GM23338 (cell line): Measurements from ENCODE around the gene BNC2. TPM values are rescaled to one million over a fixed set of nuclear protein-coding genes. Genes with fewer than 3 reads are reported as not detected.

Experiments
- ATAC-seq: fragments of 200-7000 bp; cut with Tn5 transposase; 3 replicates; pipeline ENCODE4 v1.9.1; 2020
- DNase-seq: peaks from one replicate; pipeline ENCODE4 v3.0.0-alpha.2; 2015; ENCODE audit warnings: low spot score
- H2AFZ ChIP-seq: fragments of 200-600 bp; sonication (generic); 2 replicates; pipeline ENCODE4 v1.8.0; 2016; ENCODE audit warnings: antibody characterized with exemption, mild to moderate bottlenecking, moderate library complexity
- H3F3A ChIP-seq: fragments of 200-600 bp; sonication (generic); replicated peaks from 2 replicates; pipeline ENCODE4 v1.8.0; 2017; ENCODE audit warnings: antibody characterized with exemption, mixed run types, low read depth
- H3K27ac ChIP-seq: fragments of 200-600 bp; sonication (generic); 2 replicates; pipeline ENCODE4 v1.6.1; 2016; ENCODE audit warnings: low read depth
- H3K27me3 ChIP-seq: fragments of 200-600 bp; sonication (generic); 2 replicates; pipeline ENCODE4 v1.8.0; 2016; ENCODE audit warnings: mild to moderate bottlenecking, mixed run types, moderate library complexity; ENCODE audit not compliant: insufficient read depth
- H3K36me3 ChIP-seq: fragments of 200-600 bp; sonication (generic); 2 replicates; pipeline ENCODE4 v1.8.0; 2016; ENCODE audit warnings: mild to moderate bottlenecking; ENCODE audit not compliant: insufficient read depth
- H3K4me1 ChIP-seq: fragments of 200-600 bp; sonication (generic); 2 replicates; pipeline ENCODE4 v1.8.0; 2016; ENCODE audit warnings: mild to moderate bottlenecking, moderate library complexity; ENCODE audit not compliant: insufficient read depth
- H3K4me2 ChIP-seq: fragments of 200-600 bp; sonication (generic); 2 replicates; pipeline ENCODE4 v1.7.1; 2017; ENCODE audit warnings: mixed run types
- H3K4me3 ChIP-seq: fragments of 200-600 bp; sonication (generic); 2 replicates; pipeline ENCODE4 v1.6.1; 2016; ENCODE audit warnings: mixed run types
- H3K79me2 ChIP-seq: fragments of 200-600 bp; sonication (generic); replicated peaks from 2 replicates; pipeline ENCODE4 v1.8.0; 2017; ENCODE audit warnings: mild to moderate bottlenecking; ENCODE audit not compliant: insufficient read depth
- H3K9me2 ChIP-seq: fragments of 200-600 bp; sonication (generic); 2 replicates; pipeline ENCODE4 v1.8.0; 2017; ENCODE audit not compliant: insufficient read depth
- H4K20me1 ChIP-seq: fragments of 200-600 bp; sonication (generic); replicated peaks from 2 replicates; pipeline ENCODE4 v1.8.0; 2017; ENCODE audit warnings: mild to moderate bottlenecking; ENCODE audit not compliant: insufficient read depth
- H3K27ac Mint-ChIP-seq: 2 replicates; pipeline ENCODE4 v1.8.0; 2020; ENCODE audit warnings: inconsistent platforms, mild to moderate bottlenecking, moderate library complexity, mixed read lengths
- H3K27me3 Mint-ChIP-seq: 3 replicates; pipeline ENCODE4 v1.8.0; 2022; ENCODE audit warnings: low read depth, mild to moderate bottlenecking, moderate library complexity, mixed read lengths, inconsistent platforms; ENCODE audit not compliant: insufficient read depth, poor library complexity
- H3K36me3 Mint-ChIP-seq: 3 replicates; pipeline ENCODE4 v1.8.0; 2021; ENCODE audit warnings: low read depth, mild to moderate bottlenecking, inconsistent platforms, moderate library complexity, mixed read lengths
- H3K4me1 Mint-ChIP-seq: 3 replicates; pipeline ENCODE4 v1.8.0; 2020; ENCODE audit warnings: mild to moderate bottlenecking, inconsistent platforms, mixed read lengths
- H3K4me3 Mint-ChIP-seq: 3 replicates; pipeline ENCODE4 v1.8.0; 2021; ENCODE audit warnings: moderate library complexity, mild to moderate bottlenecking, inconsistent platforms, mixed read lengths
- H3K9me3 Mint-ChIP-seq: 3 replicates; pipeline ENCODE4 v1.8.0; 2020; ENCODE audit warnings: moderate library complexity, mild to moderate bottlenecking, inconsistent platforms, mixed read lengths
- EZH2 ChIP-seq: fragments of 200-600 bp; sonication (generic); IDR thresholded peaks from one replicate; pipeline ENCODE4 v1.8.0; 2017; ENCODE audit warnings: antibody characterized with exemption, mild to moderate bottlenecking, low read depth; ENCODE audit not compliant: unreplicated experiment
- EZH2phosphoT487 ChIP-seq: fragments of 200-600 bp; sonication (generic); IDR thresholded peaks from one replicate; pipeline ENCODE4 v1.8.1; 2018; ENCODE audit warnings: antibody characterized with exemption; ENCODE audit not compliant: unreplicated experiment
- JUNB ChIP-seq: IDR thresholded peaks from one replicate; pipeline ENCODE4 v1.6.1; 2016; ENCODE audit warnings: antibody characterized with exemption; ENCODE audit not compliant: unreplicated experiment
- NANOG ChIP-seq: IDR thresholded peaks from 2 replicates; pipeline ENCODE4 v1.6.1; 2016; ENCODE audit warnings: antibody characterized with exemption, borderline replicate concordance
- STAT1 ChIP-seq: IDR thresholded peaks from one replicate; pipeline ENCODE4 v1.6.1; 2016; ENCODE audit warnings: antibody characterized with exemption; ENCODE audit not compliant: unreplicated experiment
- ZNF114 ChIP-seq: fragments of 250-450 bp; sonication (Bioruptor Pico); IDR thresholded peaks from 2 replicates; pipeline ENCODE4 v1.5.0; 2020; ENCODE audit warnings: mild to moderate bottlenecking, moderate library complexity
- ZNF331 ChIP-seq: fragments of 250-450 bp; sonication (Bioruptor Pico); IDR thresholded peaks from 2 replicates; pipeline ENCODE4 v1.5.0; 2020; ENCODE audit warnings: low read depth, mild to moderate bottlenecking, moderate library complexity
- polyA plus RNA-seq: library from polyadenylated mRNA; unstranded; fragments of >200 nt; fragmentation: Nextera tagmentation; extraction: Ambion mirVana; gene quantifications from 2 replicates; pipeline ENCODE4 v1.2.1, GENCODE V29; 2016
- total RNA-seq: library from RNA; depleted of rRNA; stranded (reverse); fragments of >200 nt; shearing (Covaris generic); gene quantifications from 2 replicates; pipeline ENCODE4 v1.2.3, GENCODE V29; 2014
- TF ChIP-seq, protein P1 (sequence below): fragments of 250-450 bp; sonication (Bioruptor Pico); IDR thresholded peaks from 2 replicates; pipeline ENCODE4 v1.5.0; 2020; ENCODE audit warnings: mild to moderate bottlenecking, moderate library complexity
- TF ChIP-seq, protein P2 (sequence below): IDR thresholded peaks from 2 replicates; pipeline ENCODE4 v1.6.1; 2016; ENCODE audit warnings: antibody characterized with exemption

Gene BNC2
- total and polyA plus RNA-seq, 2 experiments from 2014 or later: 12.7 to 13.2 TPM

DNA sequence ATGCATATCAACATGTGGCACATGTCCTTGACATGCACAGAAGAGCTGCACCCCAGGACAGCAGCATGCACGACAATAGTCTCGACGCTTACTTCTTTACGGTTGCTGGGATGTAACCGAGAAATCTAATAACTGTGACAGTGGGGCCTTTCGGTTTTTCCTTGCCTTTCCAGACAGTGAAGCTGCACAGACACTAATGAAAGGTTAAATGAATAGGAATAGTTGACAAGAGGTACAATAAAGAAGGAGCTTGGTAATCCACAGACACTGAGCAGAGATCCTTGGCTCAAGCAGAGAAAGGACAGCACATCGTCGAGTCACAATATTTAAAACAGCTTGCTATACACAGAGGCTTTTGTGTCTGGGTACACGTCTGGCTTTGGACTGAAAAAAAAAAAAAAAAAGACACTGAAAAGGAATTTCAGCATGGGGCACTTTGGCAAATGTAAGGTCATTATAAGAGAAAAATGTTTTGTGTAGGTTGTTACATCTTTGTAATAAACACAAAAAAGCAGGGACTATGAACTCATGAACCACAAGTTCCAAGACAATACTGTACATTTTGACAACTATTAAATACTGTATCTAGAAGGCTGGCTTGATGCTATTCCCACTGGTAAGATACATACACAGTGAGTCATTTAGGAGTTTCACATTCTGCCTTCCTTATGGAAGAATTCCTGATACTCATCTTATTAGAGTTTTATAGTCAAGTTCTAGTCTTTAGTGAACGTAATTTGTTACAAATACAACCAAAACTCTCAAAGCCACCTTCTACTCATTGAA lies 5.6 kb downstream of the BNC2 start (continued):
- TF ChIP-seq, protein P1, sequence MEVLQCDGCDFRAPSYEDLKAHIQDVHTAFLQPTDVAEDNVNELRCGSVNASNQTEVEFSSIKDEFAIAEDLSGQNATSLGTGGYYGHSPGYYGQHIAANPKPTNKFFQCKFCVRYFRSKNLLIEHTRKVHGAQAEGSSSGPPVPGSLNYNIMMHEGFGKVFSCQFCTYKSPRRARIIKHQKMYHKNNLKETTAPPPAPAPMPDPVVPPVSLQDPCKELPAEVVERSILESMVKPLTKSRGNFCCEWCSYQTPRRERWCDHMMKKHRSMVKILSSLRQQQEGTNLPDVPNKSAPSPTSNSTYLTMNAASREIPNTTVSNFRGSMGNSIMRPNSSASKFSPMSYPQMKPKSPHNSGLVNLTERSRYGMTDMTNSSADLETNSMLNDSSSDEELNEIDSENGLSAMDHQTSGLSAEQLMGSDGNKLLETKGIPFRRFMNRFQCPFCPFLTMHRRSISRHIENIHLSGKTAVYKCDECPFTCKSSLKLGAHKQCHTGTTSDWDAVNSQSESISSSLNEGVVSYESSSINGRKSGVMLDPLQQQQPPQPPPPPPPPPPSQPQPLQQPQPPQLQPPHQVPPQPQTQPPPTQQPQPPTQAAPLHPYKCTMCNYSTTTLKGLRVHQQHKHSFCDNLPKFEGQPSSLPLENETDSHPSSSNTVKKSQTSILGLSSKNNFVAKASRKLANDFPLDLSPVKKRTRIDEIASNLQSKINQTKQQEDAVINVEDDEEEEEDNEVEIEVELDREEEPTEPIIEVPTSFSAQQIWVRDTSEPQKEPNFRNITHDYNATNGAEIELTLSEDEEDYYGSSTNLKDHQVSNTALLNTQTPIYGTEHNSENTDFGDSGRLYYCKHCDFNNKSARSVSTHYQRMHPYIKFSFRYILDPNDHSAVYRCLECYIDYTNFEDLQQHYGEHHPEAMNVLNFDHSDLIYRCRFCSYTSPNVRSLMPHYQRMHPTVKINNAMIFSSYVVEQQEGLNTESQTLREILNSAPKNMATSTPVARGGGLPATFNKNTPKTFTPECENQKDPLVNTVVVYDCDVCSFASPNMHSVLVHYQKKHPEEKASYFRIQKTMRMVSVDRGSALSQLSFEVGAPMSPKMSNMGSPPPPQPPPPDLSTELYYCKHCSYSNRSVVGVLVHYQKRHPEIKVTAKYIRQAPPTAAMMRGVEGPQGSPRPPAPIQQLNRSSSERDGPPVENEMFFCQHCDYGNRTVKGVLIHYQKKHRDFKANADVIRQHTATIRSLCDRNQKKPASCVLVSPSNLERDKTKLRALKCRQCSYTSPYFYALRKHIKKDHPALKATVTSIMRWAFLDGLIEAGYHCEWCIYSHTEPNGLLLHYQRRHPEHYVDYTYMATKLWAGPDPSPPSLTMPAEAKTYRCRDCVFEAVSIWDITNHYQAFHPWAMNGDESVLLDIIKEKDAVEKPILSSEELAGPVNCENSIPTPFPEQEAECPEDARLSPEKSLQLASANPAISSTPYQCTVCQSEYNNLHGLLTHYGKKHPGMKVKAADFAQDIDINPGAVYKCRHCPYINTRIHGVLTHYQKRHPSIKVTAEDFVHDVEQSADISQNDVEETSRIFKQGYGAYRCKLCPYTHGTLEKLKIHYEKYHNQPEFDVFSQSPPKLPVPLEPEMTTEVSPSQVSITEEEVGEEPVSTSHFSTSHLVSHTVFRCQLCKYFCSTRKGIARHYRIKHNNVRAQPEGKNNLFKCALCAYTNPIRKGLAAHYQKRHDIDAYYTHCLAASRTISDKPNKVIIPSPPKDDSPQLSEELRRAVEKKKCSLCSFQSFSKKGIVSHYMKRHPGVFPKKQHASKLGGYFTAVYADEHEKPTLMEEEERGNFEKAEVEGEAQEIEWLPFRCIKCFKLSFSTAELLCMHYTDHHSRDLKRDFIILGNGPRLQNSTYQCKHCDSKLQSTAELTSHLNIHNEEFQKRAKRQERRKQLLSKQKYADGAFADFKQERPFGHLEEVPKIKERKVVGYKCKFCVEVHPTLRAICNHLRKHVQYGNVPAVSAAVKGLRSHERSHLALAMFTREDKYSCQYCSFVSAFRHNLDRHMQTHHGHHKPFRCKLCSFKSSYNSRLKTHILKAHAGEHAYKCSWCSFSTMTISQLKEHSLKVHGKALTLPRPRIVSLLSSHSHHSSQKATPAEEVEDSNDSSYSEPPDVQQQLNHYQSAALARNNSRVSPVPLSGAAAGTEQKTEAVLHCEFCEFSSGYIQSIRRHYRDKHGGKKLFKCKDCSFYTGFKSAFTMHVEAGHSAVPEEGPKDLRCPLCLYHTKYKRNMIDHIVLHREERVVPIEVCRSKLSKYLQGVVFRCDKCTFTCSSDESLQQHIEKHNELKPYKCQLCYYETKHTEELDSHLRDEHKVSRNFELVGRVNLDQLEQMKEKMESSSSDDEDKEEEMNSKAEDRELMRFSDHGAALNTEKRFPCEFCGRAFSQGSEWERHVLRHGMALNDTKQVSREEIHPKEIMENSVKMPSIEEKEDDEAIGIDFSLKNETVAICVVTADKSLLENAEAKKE (CRISPR knock-in tag): no peak
- TF ChIP-seq JUNB: no peak
- TF ChIP-seq NANOG: no peak
- TF ChIP-seq, protein P2, sequence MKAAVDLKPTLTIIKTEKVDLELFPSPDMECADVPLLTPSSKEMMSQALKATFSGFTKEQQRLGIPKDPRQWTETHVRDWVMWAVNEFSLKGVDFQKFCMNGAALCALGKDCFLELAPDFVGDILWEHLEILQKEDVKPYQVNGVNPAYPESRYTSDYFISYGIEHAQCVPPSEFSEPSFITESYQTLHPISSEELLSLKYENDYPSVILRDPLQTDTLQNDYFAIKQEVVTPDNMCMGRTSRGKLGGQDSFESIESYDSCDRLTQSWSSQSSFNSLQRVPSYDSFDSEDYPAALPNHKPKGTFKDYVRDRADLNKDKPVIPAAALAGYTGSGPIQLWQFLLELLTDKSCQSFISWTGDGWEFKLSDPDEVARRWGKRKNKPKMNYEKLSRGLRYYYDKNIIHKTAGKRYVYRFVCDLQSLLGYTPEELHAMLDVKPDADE: no peak
- TF ChIP-seq ZNF331 (CRISPR knock-in tag): no peak
- no peak for TF ChIP-seq EZH2phosphoT487
- no peak for TF ChIP-seq ZNF114 (CRISPR knock-in tag)
- TF ChIP-seq STAT1: no peak

DNA sequence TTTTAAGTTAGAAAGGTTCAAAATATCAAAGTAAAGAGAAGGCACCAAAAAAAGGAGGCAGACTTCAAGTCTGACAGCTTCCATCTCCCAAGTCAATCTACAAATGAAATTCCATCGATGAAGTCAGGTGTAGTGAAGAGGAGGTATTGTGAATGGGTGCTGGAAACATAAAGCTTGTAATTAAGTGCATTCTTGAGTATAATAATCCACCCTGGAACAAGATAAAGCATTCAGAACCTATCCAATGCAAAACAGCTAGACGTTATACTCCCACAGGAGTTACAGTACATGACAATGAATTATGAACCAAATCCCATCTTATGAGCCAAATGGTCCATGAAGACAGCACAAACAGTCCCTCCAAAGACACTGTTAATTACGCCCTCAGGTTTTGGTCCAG lies 22.3 kb downstream of the BNC2 start:
- H3K27me3 ChIP-seq: no peaks in the 10 kb centered on the region
- no peak overlapping the region for H3K27ac ChIP-seq
- H3K79me2 ChIP-seq: peaks cover 81% of the 10 kb centered on the region
- Mint-ChIP-seq H3K27ac (no peak overlapping the region), H3K36me3 (0 out of 3 replicates have a peak, but pooled peaks cover 4% of the 10 kb centered on the region), H3K4me1 (peaks cover 25% of the 10 kb centered on the region), H3K27me3 (peaks cover 1% of the 10 kb centered on the region), H3K9me3 (no peaks in the 10 kb centered on the region), H3K4me3 (no peak overlapping the region)
- H3K4me2 ChIP-seq: no peak overlapping the region
- no peak for DNase-seq
- no peaks in the 10 kb centered on the region for H3K9me2 ChIP-seq
- no peak overlapping the region for H3K4me3 ChIP-seq
- peaks cover 21% of the 10 kb centered on the region for H3K4me1 ChIP-seq
- H3F3A ChIP-seq: no peaks in the 10 kb centered on the region
- no peak for ATAC-seq
- no peaks in the 10 kb centered on the region for H4K20me1 ChIP-seq
- H3K36me3 ChIP-seq: no peaks in the 10 kb centered on the region
- H2AFZ ChIP-seq: no peak overlapping the region
- TF ChIP-seq EZH2: no peak
